ENCODE measurements around the gene SLC16A6.

DNA sequence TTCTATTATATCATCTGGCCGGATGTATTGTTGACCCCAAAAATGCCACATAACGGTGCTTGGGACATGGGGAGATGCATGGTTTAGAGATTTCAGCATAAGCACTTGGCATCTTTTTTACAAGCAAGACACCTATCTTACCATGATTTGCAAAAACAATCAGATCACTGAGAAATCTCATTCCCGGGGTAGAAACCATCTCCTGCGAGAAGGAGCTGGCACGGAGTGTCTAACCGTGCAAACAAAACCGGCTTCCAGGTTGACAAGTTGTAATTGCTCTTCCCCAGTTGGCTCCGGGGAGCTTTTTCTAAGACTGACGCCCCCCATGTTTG is 1.0 kb downstream of the SLC16A6 start:
- TF ChIP-seq EZH2 (optimal IDR thresholded peaks at IDR 0.05; ENCODE audit: low read depth, low read length) (no peak), EZH2phosphoT487 (IDR thresholded peaks at IDR 0.05; ENCODE audit: low read length) (no peak)
- TF ChIP-seq, protein P1, sequence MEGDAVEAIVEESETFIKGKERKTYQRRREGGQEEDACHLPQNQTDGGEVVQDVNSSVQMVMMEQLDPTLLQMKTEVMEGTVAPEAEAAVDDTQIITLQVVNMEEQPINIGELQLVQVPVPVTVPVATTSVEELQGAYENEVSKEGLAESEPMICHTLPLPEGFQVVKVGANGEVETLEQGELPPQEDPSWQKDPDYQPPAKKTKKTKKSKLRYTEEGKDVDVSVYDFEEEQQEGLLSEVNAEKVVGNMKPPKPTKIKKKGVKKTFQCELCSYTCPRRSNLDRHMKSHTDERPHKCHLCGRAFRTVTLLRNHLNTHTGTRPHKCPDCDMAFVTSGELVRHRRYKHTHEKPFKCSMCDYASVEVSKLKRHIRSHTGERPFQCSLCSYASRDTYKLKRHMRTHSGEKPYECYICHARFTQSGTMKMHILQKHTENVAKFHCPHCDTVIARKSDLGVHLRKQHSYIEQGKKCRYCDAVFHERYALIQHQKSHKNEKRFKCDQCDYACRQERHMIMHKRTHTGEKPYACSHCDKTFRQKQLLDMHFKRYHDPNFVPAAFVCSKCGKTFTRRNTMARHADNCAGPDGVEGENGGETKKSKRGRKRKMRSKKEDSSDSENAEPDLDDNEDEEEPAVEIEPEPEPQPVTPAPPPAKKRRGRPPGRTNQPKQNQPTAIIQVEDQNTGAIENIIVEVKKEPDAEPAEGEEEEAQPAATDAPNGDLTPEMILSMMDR (IDR thresholded peaks at IDR 0.05; ENCODE audit: low read length) = no peak

Data from MM.1S (cell line).